WTC11 (cell line): ENCODE measurements around the gene PABPN1L. TPM values are rescaled to one million over a fixed set of nuclear protein-coding genes. Genes with fewer than 3 reads are reported as not detected.

ENCODE experiments used
- ATAC-seq: fragments of 200-7000 bp; cut with Tn5 transposase; 2 replicates; pipeline ENCODE4 v1.10.0; 2021; ENCODE audit warnings: mild to moderate bottlenecking, moderate library complexity
- CTCF ChIA-PET: fragments of 300-600 bp; sonication (Branson Sonifier 250); formaldehyde crosslinking; loops from one replicate; lab custom pipeline; 2021; ENCODE audit warnings: antibody characterized with exemption; lab: Charles Lee
- POLR2A ChIA-PET: fragments of 350-600 bp; sonication (Branson Sonifier 250); formaldehyde crosslinking; loops from one replicate; lab custom pipeline; 2021; ENCODE audit warnings: antibody characterized with exemption; lab: Charles Lee
- DNase-seq: peaks from one replicate; pipeline ENCODE4 v3.0.0; 2021; ENCODE audit warnings: low spot score
- H3K27ac Mint-ChIP-seq: 2 replicates; pipeline ENCODE4 v1.8.0; 2021; ENCODE audit warnings: mixed read lengths
- H3K27me3 Mint-ChIP-seq: 2 replicates; pipeline ENCODE4 v1.8.0; 2021; ENCODE audit warnings: low read depth, mild to moderate bottlenecking, moderate library complexity, mixed read lengths
- H3K36me3 Mint-ChIP-seq: 2 replicates; pipeline ENCODE4 v1.8.0; 2021; ENCODE audit warnings: mixed read lengths
- H3K4me1 Mint-ChIP-seq: 2 replicates; pipeline ENCODE4 v1.8.0; 2022; ENCODE audit warnings: mixed read lengths
- H3K4me3 Mint-ChIP-seq: 2 replicates; pipeline ENCODE4 v1.8.0; 2021; ENCODE audit warnings: mild to moderate bottlenecking, moderate library complexity, mixed read lengths
- H3K9me3 Mint-ChIP-seq: 2 replicates; pipeline ENCODE4 v1.8.0; 2021; ENCODE audit warnings: mixed read lengths
- AFF4 ChIP-seq: sonication (generic); formaldehyde crosslinking; IDR thresholded peaks from 2 replicates; pipeline ENCODE4 v1.8.1; 2023; ENCODE audit warnings: mild to moderate bottlenecking, missing genetic modification reagents, borderline replicate concordance
- AR ChIP-seq: fragments of 250-450 bp; sonication (Bioruptor Pico); IDR thresholded peaks from 2 replicates; pipeline ENCODE4 v1.9.0; 2021; ENCODE audit warnings: mild to moderate bottlenecking
- CBFB ChIP-seq: sonication (generic); formaldehyde crosslinking; IDR thresholded peaks from 2 replicates; pipeline ENCODE4 v1.8.1; 2022; ENCODE audit warnings: mild to moderate bottlenecking, low read depth, missing genetic modification reagents
- CREB1 ChIP-seq: sonication (generic); formaldehyde crosslinking; IDR thresholded peaks from 2 replicates; pipeline ENCODE4 v1.8.0; 2023; ENCODE audit warnings: mild to moderate bottlenecking, missing genetic modification reagents
- CREM ChIP-seq: sonication (generic); formaldehyde crosslinking; IDR thresholded peaks from 2 replicates; pipeline ENCODE4 v1.8.1; 2022; ENCODE audit warnings: mild to moderate bottlenecking, missing genetic modification reagents, moderate library complexity
- ETV6 ChIP-seq: sonication (generic); formaldehyde crosslinking; IDR thresholded peaks from 2 replicates; pipeline ENCODE4 v1.8.1; 2022; ENCODE audit warnings: mild to moderate bottlenecking, missing genetic modification reagents
- FOXJ3 ChIP-seq: sonication (generic); formaldehyde crosslinking; IDR thresholded peaks from 2 replicates; pipeline ENCODE4 v1.9.0; 2021; ENCODE audit warnings: missing genetic modification reagents, mild to moderate bottlenecking, borderline replicate concordance
- FOXP1 ChIP-seq: sonication (generic); formaldehyde crosslinking; IDR thresholded peaks from 2 replicates; pipeline ENCODE4 v1.8.0; 2022; ENCODE audit warnings: missing genetic modification reagents, mild to moderate bottlenecking, moderate library complexity, borderline replicate concordance
- GTF2I ChIP-seq: fragments of 250-450 bp; sonication (Bioruptor Pico); conservative IDR thresholded peaks from 2 replicates; pipeline ENCODE4 v1.4.0; 2021; ENCODE audit warnings: mild to moderate bottlenecking
- HMGA2 ChIP-seq: fragments of 250-450 bp; sonication (Bioruptor Pico); IDR thresholded peaks from 2 replicates; pipeline ENCODE4 v1.4.0; 2021; ENCODE audit warnings: mild to moderate bottlenecking, moderate library complexity
- HMGXB4 ChIP-seq: sonication (generic); formaldehyde crosslinking; IDR thresholded peaks from 2 replicates; pipeline ENCODE4 v1.8.1; 2023; ENCODE audit warnings: mild to moderate bottlenecking, moderate library complexity, missing genetic modification reagents
- IRF2 ChIP-seq: sonication (generic); formaldehyde crosslinking; IDR thresholded peaks from 2 replicates; pipeline ENCODE4 v1.8.0; 2022; ENCODE audit warnings: low read depth, missing genetic modification reagents, borderline replicate concordance
- KAT7 ChIP-seq: sonication (generic); formaldehyde crosslinking; IDR thresholded peaks from 2 replicates; pipeline ENCODE4 v1.8.1; 2023; ENCODE audit warnings: missing genetic modification reagents, mild to moderate bottlenecking, borderline replicate concordance
- NR1H2 ChIP-seq: sonication (generic); formaldehyde crosslinking; IDR thresholded peaks from 2 replicates; pipeline ENCODE4 v1.9.0; 2021; ENCODE audit warnings: mild to moderate bottlenecking, moderate library complexity, missing genetic modification reagents
- OVOL2 ChIP-seq: fragments of 250-450 bp; sonication (Bioruptor Pico); IDR thresholded peaks from 2 replicates; pipeline ENCODE4 v1.9.0; 2021; ENCODE audit warnings: mild to moderate bottlenecking, borderline replicate concordance
- PRRX2 ChIP-seq: fragments of 250-450 bp; sonication (Bioruptor Pico); IDR thresholded peaks from 2 replicates; pipeline ENCODE4 v1.8.0; 2021; ENCODE audit warnings: mild to moderate bottlenecking
- TEAD1 ChIP-seq: sonication (generic); formaldehyde crosslinking; IDR thresholded peaks from 2 replicates; pipeline ENCODE4 v1.8.0; 2022; ENCODE audit warnings: mild to moderate bottlenecking, missing genetic modification reagents
- TEAD4 ChIP-seq: sonication (generic); formaldehyde crosslinking; IDR thresholded peaks from 2 replicates; pipeline ENCODE4 v1.8.0; 2022; ENCODE audit warnings: mild to moderate bottlenecking, missing genetic modification reagents
- TP53 ChIP-seq: sonication (generic); formaldehyde crosslinking; IDR thresholded peaks from 2 replicates; pipeline ENCODE4 v1.8.1; 2023; ENCODE audit warnings: mild to moderate bottlenecking, missing genetic modification reagents
- ZNF138 ChIP-seq: sonication (generic); formaldehyde crosslinking; conservative IDR thresholded peaks from 2 replicates; pipeline ENCODE4 v1.8.1; 2022; ENCODE audit warnings: mild to moderate bottlenecking, moderate library complexity, missing genetic modification reagents
- ZNF219 ChIP-seq: sonication (generic); formaldehyde crosslinking; IDR thresholded peaks from 2 replicates; pipeline ENCODE4 v1.8.0; 2023; ENCODE audit warnings: missing genetic modification reagents, mild to moderate bottlenecking, borderline replicate concordance
- ZNF232 ChIP-seq: sonication (generic); formaldehyde crosslinking; IDR thresholded peaks from 2 replicates; pipeline ENCODE4 v1.8.0; 2022; ENCODE audit warnings: mild to moderate bottlenecking, missing genetic modification reagents
- ZNF416 ChIP-seq: fragments of 250-450 bp; sonication (Bioruptor Pico); IDR thresholded peaks from 2 replicates; pipeline ENCODE4 v1.9.0; 2021; ENCODE audit warnings: mild to moderate bottlenecking, inconsistent platforms
- total RNA-seq: library from RNA; stranded (reverse); gene quantifications from 3 replicates; pipeline ENCODE4 v1.2.3, GENCODE V29; 2021
- TF ChIP-seq, protein P1 (sequence below): sonication (generic); formaldehyde crosslinking; conservative IDR thresholded peaks from 2 replicates; pipeline ENCODE4 v1.8.1; 2022; ENCODE audit warnings: mild to moderate bottlenecking, missing genetic modification reagents
- TF ChIP-seq, protein P2 (sequence below): fragments of 250-450 bp; sonication (Bioruptor Pico); IDR thresholded peaks from 2 replicates; pipeline ENCODE4 v1.8.0; 2021; ENCODE audit warnings: mild to moderate bottlenecking
- TF ChIP-seq, protein P3 (sequence below): sonication (generic); formaldehyde crosslinking; IDR thresholded peaks from 2 replicates; pipeline ENCODE4 v1.8.1; 2022; ENCODE audit warnings: mild to moderate bottlenecking, missing genetic modification reagents, moderate library complexity, borderline replicate concordance

The PABPN1L gene
- total RNA-seq, 1 experiment from 2014 or later = not detected

- DNase-seq (no peak), ATAC-seq (no peak)
- ChIA-PET POLR2A (no interaction called here), CTCF (interaction anchor here (0.6 kb wide), 1 partner anchor 330 kb away, joined by 3 read pairs; no protein-coding TSS in a partner anchor)
- no peaks in the 10 kb centered on the region for H3K9me3 Mint-ChIP-seq
- no peaks in the 10 kb centered on the region for H3K27me3 Mint-ChIP-seq
- no peaks in the 10 kb centered on the region for H3K36me3 Mint-ChIP-seq
- no peaks in the 10 kb centered on the region for H3K4me1 Mint-ChIP-seq
- H3K4me3 Mint-ChIP-seq = no peak overlapping the region
- no peak overlapping the region for H3K27ac Mint-ChIP-seq
- TF ChIP-seq TEAD1 = no peak
- no peak for TF ChIP-seq CBFB (CRISPR knock-in tag)
- no peak for TF ChIP-seq ZNF232
- TF ChIP-seq OVOL2 (CRISPR knock-in tag) = no peak
- no peak for TF ChIP-seq CREB1 (CRISPR knock-in tag)
- TF ChIP-seq KAT7 (CRISPR knock-in tag) = no peak
- TF ChIP-seq TP53 = no peak
- TF ChIP-seq ZNF138 (CRISPR knock-in tag) = no peak
- TF ChIP-seq GTF2I (CRISPR knock-in tag) = no peak
- TF ChIP-seq, protein P1, sequence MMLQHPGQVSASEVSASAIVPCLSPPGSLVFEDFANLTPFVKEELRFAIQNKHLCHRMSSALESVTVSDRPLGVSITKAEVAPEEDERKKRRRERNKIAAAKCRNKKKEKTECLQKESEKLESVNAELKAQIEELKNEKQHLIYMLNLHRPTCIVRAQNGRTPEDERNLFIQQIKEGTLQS (CRISPR knock-in tag) = no peak
- TF ChIP-seq AR (CRISPR knock-in tag) = no peak
- no peak for TF ChIP-seq FOXP1
- no peak for TF ChIP-seq ETV6
- TF ChIP-seq PRRX2 (CRISPR knock-in tag) = no peak
- no peak for TF ChIP-seq TEAD4
- TF ChIP-seq, protein P2, sequence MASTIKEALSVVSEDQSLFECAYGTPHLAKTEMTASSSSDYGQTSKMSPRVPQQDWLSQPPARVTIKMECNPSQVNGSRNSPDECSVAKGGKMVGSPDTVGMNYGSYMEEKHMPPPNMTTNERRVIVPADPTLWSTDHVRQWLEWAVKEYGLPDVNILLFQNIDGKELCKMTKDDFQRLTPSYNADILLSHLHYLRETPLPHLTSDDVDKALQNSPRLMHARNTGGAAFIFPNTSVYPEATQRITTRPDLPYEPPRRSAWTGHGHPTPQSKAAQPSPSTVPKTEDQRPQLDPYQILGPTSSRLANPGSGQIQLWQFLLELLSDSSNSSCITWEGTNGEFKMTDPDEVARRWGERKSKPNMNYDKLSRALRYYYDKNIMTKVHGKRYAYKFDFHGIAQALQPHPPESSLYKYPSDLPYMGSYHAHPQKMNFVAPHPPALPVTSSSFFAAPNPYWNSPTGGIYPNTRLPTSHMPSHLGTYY (CRISPR knock-in tag) = no peak
- TF ChIP-seq CREM = no peak
Observed at GRCh38 chr16:88874938-88875599, 8.6 kb upstream of the PABPN1L start.

GRCh38 chr16:88872650-88873331 is 6.3 kb upstream of the PABPN1L start:
- Mint-ChIP-seq H3K9me3 (no peaks in the 10 kb centered on the region), H3K27ac (no peak overlapping the region), H3K36me3 (no peaks in the 10 kb centered on the region), H3K4me1 (no peaks in the 10 kb centered on the region), H3K4me3 (no peak overlapping the region), H3K27me3 (no peaks in the 10 kb centered on the region)
- DNase-seq (no peak), ATAC-seq (no peak)
- POLR2A ChIA-PET = no interaction called here
- CTCF ChIA-PET = no interaction called here
- TF ChIP-seq AFF4 (CRISPR knock-in tag) (no peak), ZNF219 (no peak), ZNF416 (CRISPR knock-in tag) (no peak), HMGXB4 (CRISPR knock-in tag) (no peak), FOXJ3 (CRISPR knock-in tag) (no peak), NR1H2 (CRISPR knock-in tag) (no peak), HMGA2 (CRISPR knock-in tag) (no peak), IRF2 (CRISPR knock-in tag) (no peak), TP53 (no peak)
- TF ChIP-seq, protein P3, sequence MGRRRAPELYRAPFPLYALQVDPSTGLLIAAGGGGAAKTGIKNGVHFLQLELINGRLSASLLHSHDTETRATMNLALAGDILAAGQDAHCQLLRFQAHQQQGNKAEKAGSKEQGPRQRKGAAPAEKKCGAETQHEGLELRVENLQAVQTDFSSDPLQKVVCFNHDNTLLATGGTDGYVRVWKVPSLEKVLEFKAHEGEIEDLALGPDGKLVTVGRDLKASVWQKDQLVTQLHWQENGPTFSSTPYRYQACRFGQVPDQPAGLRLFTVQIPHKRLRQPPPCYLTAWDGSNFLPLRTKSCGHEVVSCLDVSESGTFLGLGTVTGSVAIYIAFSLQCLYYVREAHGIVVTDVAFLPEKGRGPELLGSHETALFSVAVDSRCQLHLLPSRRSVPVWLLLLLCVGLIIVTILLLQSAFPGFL (CRISPR knock-in tag) = no peak
